HepG2 (cell line): ENCODE measurements around the gene ATP9A.

Experiments used
- CTCF ChIP-seq: sonication (generic); formaldehyde crosslinking; IDR thresholded peaks from 2 replicates; pipeline ENCODE4 v1.5.0; 2020; ENCODE audit warnings: mild to moderate bottlenecking, missing genetic modification reagents, moderate library complexity
- DMTF1 ChIP-seq: sonication (generic); formaldehyde crosslinking; IDR thresholded peaks from 2 replicates; pipeline ENCODE4 v1.4.0; 2020; ENCODE audit warnings: mild to moderate bottlenecking, missing genetic modification reagents
- FOXJ3 ChIP-seq: sonication (generic); formaldehyde crosslinking; IDR thresholded peaks from 2 replicates; pipeline ENCODE4 v1.4.0; 2020; ENCODE audit warnings: missing genetic modification reagents, mild to moderate bottlenecking, borderline replicate concordance
- MTA1 ChIP-seq: sonication (generic); formaldehyde crosslinking; IDR thresholded peaks from 2 replicates; pipeline ENCODE4 v1.4.0; 2020; ENCODE audit warnings: missing genetic modification reagents, mild to moderate bottlenecking, borderline replicate concordance
- POLR2A ChIP-seq, 2 experiments: IDR thresholded peaks; 2 replicates each; pipeline ENCODE4 v1.6.1; 2011; ENCODE audit warnings: low read depth in 2 of 2, low read length in 2 of 2, mild to moderate bottlenecking in 1 of 2, moderate library complexity in 1 of 2; ENCODE audit not compliant: insufficient read depth in 1 of 2
- SMAD3 ChIP-seq: sonication (generic); formaldehyde crosslinking; IDR thresholded peaks from 2 replicates; pipeline ENCODE4 v1.4.0; 2020; ENCODE audit warnings: missing genetic modification reagents
- TEF ChIP-seq: sonication (generic); formaldehyde crosslinking; IDR thresholded peaks from 2 replicates; pipeline ENCODE4 v1.5.0; 2020; ENCODE audit warnings: missing genetic modification reagents
- ZBTB26 ChIP-seq: IDR thresholded peaks from 2 replicates; pipeline ENCODE4 v1.6.1; 2016; ENCODE audit warnings: missing compliant biosample characterization, missing genetic modification reagents, borderline replicate concordance
- ZNF281 ChIP-seq: sonication (generic); formaldehyde crosslinking; IDR thresholded peaks from 2 replicates; pipeline ENCODE4 v1.4.0; 2020; ENCODE audit warnings: missing genetic modification reagents, borderline replicate concordance
- ZNF775 ChIP-seq: sonication (generic); formaldehyde crosslinking; IDR thresholded peaks from 2 replicates; pipeline ENCODE4 v1.4.0; 2020; ENCODE audit warnings: missing genetic modification reagents, mild to moderate bottlenecking, moderate library complexity, borderline replicate concordance

GRCh38 chr20:51740838-51741237, 27.4 kb downstream of the ATP9A start:
- no peak for TF ChIP-seq FOXJ3
- TF ChIP-seq CTCF (CRISPR knock-in tag) = no peak
- TF ChIP-seq ZNF775 = no peak
- TF ChIP-seq POLR2A (IDR thresholded peaks at IDR 0.05; ENCODE audit: insufficient read depth in 1 of 2, low read depth in 2 of 2, low read length in 2 of 2) = no peak
- no peak for TF ChIP-seq DMTF1 (CRISPR knock-in tag)
- no peak for TF ChIP-seq ZNF281
- no peak for TF ChIP-seq SMAD3 (CRISPR knock-in tag)
- no peak for TF ChIP-seq TEF (CRISPR knock-in tag)
- TF ChIP-seq MTA1 = no peak
- no peak for TF ChIP-seq ZBTB26 (CRISPR knock-in tag)
